Nephron progenitor cell (in vitro differentiated cells): Measurements from ENCODE around the gene KIRREL3.
A peak's percentile ranks its signal among the peaks of the same experiment; 100 is the strongest.

Experiments
- DNase-seq: peaks from one replicate; pipeline ENCODE4 v3.0.0; 2021
- H3K27ac Mint-ChIP-seq: 2 replicates; pipeline ENCODE4 v1.8.0; 2021; ENCODE audit warnings: mild to moderate bottlenecking, moderate library complexity, mixed read lengths
- H3K27me3 Mint-ChIP-seq: 2 replicates; pipeline ENCODE4 v1.8.0; 2021; ENCODE audit warnings: mild to moderate bottlenecking, low read depth, mixed read lengths; ENCODE audit not compliant: poor library complexity
- H3K36me3 Mint-ChIP-seq: 2 replicates; pipeline ENCODE4 v1.8.0; 2021; ENCODE audit warnings: low read depth, mixed read lengths
- H3K4me1 Mint-ChIP-seq: 2 replicates; pipeline ENCODE4 v1.8.0; 2021; ENCODE audit warnings: mixed read lengths
- H3K4me3 Mint-ChIP-seq: 2 replicates; pipeline ENCODE4 v1.8.0; 2021; ENCODE audit warnings: mild to moderate bottlenecking, moderate library complexity, mixed read lengths
- H3K9me3 Mint-ChIP-seq: 2 replicates; pipeline ENCODE4 v1.8.0; 2021; ENCODE audit warnings: mild to moderate bottlenecking, moderate library complexity, mixed read lengths
- TF ChIP-seq, protein P1 (sequence below): fragments of 200-600 bp; sonication (generic); IDR thresholded peaks from 2 replicates; pipeline ENCODE4 v1.5.0; 2021; ENCODE audit warnings: antibody characterized with exemption

KIRREL3 gene

GRCh38 chr11:126843096-126843495, 157.5 kb downstream of the KIRREL3 start:
- Mint-ChIP-seq H3K27me3 (peaks cover 16% of the 10 kb centered on the region), H3K36me3 (no peaks in the 10 kb centered on the region), H3K4me3 (no peak overlapping the region), H3K4me1 (peaks cover 8% of the 10 kb centered on the region), H3K9me3 (peaks cover 24% of the 10 kb centered on the region), H3K27ac (no peak overlapping the region)
- TF ChIP-seq, protein P1, sequence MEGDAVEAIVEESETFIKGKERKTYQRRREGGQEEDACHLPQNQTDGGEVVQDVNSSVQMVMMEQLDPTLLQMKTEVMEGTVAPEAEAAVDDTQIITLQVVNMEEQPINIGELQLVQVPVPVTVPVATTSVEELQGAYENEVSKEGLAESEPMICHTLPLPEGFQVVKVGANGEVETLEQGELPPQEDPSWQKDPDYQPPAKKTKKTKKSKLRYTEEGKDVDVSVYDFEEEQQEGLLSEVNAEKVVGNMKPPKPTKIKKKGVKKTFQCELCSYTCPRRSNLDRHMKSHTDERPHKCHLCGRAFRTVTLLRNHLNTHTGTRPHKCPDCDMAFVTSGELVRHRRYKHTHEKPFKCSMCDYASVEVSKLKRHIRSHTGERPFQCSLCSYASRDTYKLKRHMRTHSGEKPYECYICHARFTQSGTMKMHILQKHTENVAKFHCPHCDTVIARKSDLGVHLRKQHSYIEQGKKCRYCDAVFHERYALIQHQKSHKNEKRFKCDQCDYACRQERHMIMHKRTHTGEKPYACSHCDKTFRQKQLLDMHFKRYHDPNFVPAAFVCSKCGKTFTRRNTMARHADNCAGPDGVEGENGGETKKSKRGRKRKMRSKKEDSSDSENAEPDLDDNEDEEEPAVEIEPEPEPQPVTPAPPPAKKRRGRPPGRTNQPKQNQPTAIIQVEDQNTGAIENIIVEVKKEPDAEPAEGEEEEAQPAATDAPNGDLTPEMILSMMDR: no peak
- no peak for DNase-seq

DNA sequence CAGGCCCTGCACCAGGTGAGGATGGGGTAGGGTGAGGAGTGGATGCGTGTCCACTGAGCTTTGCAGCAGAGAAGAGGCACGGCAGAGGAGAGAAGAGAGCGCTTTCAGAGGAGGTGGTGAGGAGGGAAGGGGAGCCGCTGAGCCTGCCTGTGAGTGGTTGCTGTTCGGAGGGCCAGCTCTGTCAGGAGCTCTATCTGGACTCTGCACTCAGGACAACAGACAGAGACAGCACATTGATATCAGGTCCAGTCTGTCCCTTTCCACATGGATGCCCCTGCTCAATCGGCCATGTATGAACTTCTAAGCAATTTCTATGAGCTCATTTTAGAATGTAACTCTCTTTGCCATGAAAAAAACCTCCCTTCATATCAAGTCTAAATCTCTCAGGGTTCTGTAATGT, 158.6 kb downstream of the KIRREL3 start:
- Mint-ChIP-seq H3K36me3 (no peaks in the 10 kb centered on the region), H3K4me1 (peaks cover 8% of the 10 kb centered on the region), H3K27me3 (peaks cover 17% of the 10 kb centered on the region), H3K27ac (no peak overlapping the region), H3K9me3 (peaks cover 22% of the 10 kb centered on the region), H3K4me3 (no peak overlapping the region)
- no peak for DNase-seq
- TF ChIP-seq, protein P1: no peak

DNA sequence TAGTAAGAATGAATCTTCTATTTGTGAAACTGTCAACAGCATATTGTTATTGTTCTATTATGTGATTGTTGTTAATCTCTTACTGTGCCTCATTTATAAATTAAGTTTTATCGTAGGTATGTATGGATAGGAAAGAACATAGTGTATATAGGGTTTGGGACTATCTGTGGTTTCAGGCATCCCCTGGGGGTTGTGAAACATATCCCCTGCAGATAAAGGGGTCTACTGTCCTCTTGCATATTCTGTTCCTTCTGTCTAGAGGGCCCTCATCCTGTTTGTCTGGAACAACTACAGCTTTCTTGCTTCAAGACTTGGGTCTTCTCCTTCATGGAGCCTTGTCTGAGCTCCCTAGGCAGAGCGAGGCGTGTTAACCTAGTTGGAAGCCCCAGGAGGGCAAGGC, 159.6 kb downstream of the KIRREL3 start:
- peaks cover 20% of the 10 kb centered on the region for H3K27me3 Mint-ChIP-seq
- TF ChIP-seq, protein P1: no peak
- H3K4me1 Mint-ChIP-seq: peaks cover 8% of the 10 kb centered on the region
- DNase-seq: no peak
- H3K27ac Mint-ChIP-seq: peak overlapping the region; percentile 57
- H3K9me3 Mint-ChIP-seq: peaks cover 13% of the 10 kb centered on the region
- no peak overlapping the region for H3K4me3 Mint-ChIP-seq
- no peaks in the 10 kb centered on the region for H3K36me3 Mint-ChIP-seq

- H3K36me3 Mint-ChIP-seq: no peaks in the 10 kb centered on the region
- H3K27ac Mint-ChIP-seq: no peak overlapping the region
- H3K4me3 Mint-ChIP-seq: no peak overlapping the region
- H3K4me1 Mint-ChIP-seq: peaks cover 8% of the 10 kb centered on the region
- H3K9me3 Mint-ChIP-seq: peaks cover 10% of the 10 kb centered on the region
- no peak for DNase-seq
- H3K27me3 Mint-ChIP-seq: peaks cover 20% of the 10 kb centered on the region
- TF ChIP-seq, protein P1: no peak
Measured at GRCh38 chr11:126840201-126840886, 160.2 kb downstream of the KIRREL3 start.

DNA sequence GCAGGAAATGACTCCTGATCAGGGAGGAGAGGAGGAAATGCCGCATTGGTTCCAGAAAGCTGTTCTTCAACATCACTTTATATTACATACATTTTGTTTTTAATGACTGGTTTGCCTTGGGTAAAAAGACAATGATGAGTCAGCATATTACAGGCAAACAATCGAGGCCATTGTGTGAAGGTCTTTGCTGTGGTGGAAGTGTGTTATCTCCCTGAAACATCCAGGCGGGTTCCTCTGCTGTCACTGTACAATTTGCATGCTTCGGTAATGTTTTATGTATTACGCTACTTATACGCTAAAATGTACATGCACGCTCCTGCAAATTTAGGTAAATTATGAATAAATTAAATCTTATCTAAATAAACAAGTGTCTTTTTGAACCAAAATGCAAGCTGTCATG, 161.1 kb downstream of the KIRREL3 start:
- H3K4me3 Mint-ChIP-seq: no peak overlapping the region

More for the DNA sequence above, 161.1 kb downstream of the KIRREL3 start:
- peaks cover 8% of the 10 kb centered on the region for H3K4me1 Mint-ChIP-seq
- H3K27me3 Mint-ChIP-seq: peaks cover 20% of the 10 kb centered on the region
- no peak overlapping the region for H3K27ac Mint-ChIP-seq
- TF ChIP-seq, protein P1: no peak
- no peaks in the 10 kb centered on the region for H3K36me3 Mint-ChIP-seq
- H3K9me3 Mint-ChIP-seq: peaks cover 7% of the 10 kb centered on the region
- no peak for DNase-seq
